ENCODE results near the gene FAM170A. TPM values are rescaled to one million over a fixed set of nuclear protein-coding genes. Genes with fewer than 3 reads are reported as not detected.

FAM170A gene
- total RNA-seq, 1 donor from 2014 or later, result not detected

Other genes with a start within 250 kb of the FAM170A start
- 169 and 175 TPM in 2 replicates for gene HSD17B4, start 177.1 kb upstream of the FAM170A start, total RNA-seq